GM18868 (cell line): ENCODE results near the gene DHRSX.
"Not testable (repeated sequence)": the region's sequence is repeated elsewhere in the genome, so short reads cannot be mapped to it uniquely, and the experiment has no call there.

ENCODE experiments used
- ATAC-seq: cut with Tn5 transposase; IDR thresholded peaks from one replicate; pipeline ENCODE4 v1.9.1; 2021; ENCODE audit warnings: mild to moderate bottlenecking, moderate library complexity; ENCODE audit not compliant: unreplicated experiment

The DHRSX gene

GRCh38 chrX:2240761-2241160 lies 260.0 kb downstream of the DHRSX start:
- not testable (repeated sequence) for ATAC-seq

GRCh38 chrX:2237976-2238375 lies 262.8 kb downstream of the DHRSX start:
- no peak for ATAC-seq

- ATAC-seq: no peak
These were observed 269.1 kb downstream of the DHRSX start for GRCh38 chrX:2231570-2232192.

- ATAC-seq: no peak
These were observed 270.3 kb downstream of the DHRSX start for GRCh38 chrX:2230457-2230856.

GRCh38 chrX:2228536-2228935 lies 272.2 kb downstream of the DHRSX start:
- no peak for ATAC-seq

- ATAC-seq: no peak
These were observed 273.7 kb downstream of the DHRSX start for GRCh38 chrX:2226906-2227656.

- ATAC-seq: no peak
These were observed 274.6 kb downstream of the DHRSX start for GRCh38 chrX:2226182-2226581.

- no peak for ATAC-seq
These were observed 276.1 kb downstream of the DHRSX start for GRCh38 chrX:2224597-2225235.

GRCh38 chrX:2224161-2224560 lies 276.6 kb downstream of the DHRSX start:
- ATAC-seq: no peak

- no peak for ATAC-seq
These were observed 279.8 kb downstream of the DHRSX start for GRCh38 chrX:2220829-2221567.

- ATAC-seq: no peak
These were observed 280.5 kb downstream of the DHRSX start for GRCh38 chrX:2220296-2220695.

GRCh38 chrX:2214138-2214823 lies 286.5 kb downstream of the DHRSX start:
- ATAC-seq: not testable (repeated sequence)

GRCh38 chrX:2211667-2212066 lies 289.1 kb downstream of the DHRSX start:
- not testable (repeated sequence) for ATAC-seq

- ATAC-seq: no peak
These were observed 307.5 kb downstream of the DHRSX start for GRCh38 chrX:2193273-2193592.

- no peak for ATAC-seq
These were observed 308.0 kb downstream of the DHRSX start for GRCh38 chrX:2192584-2193272.

- ATAC-seq: no peak
These were observed 311.9 kb downstream of the DHRSX start for GRCh38 chrX:2188840-2189239.

- ATAC-seq: no peak
These were observed 312.4 kb downstream of the DHRSX start for GRCh38 chrX:2188330-2188792.

- no peak for ATAC-seq
These were observed 313.2 kb downstream of the DHRSX start for GRCh38 chrX:2187352-2188115.

- ATAC-seq: no peak
These were observed 315.3 kb downstream of the DHRSX start for GRCh38 chrX:2185341-2186082.
